Spleen (tissue), 7 donors: ENCODE measurements around the gene FAS.

ENCODE experiments used
- POLR2A ChIP-seq, 3 donors: fragments of 450-650 bp; IDR thresholded peaks; one replicate each; pipeline ENCODE4 v1.5.1; 2017; ENCODE audit warnings: antibody characterized with exemption in 3 of 3, mild to moderate bottlenecking in 1 of 3
- POLR2AphosphoS5 ChIP-seq, 3 donors: sonication (generic); formaldehyde crosslinking; IDR thresholded peaks; one replicate each; pipeline ENCODE4 v1.5.1; 2017; ENCODE audit warnings: antibody characterized with exemption in 3 of 3
- TF ChIP-seq, protein P1 (sequence below), 11 experiments: fragments of 200-600 bp in 7 of 11; fragments of 450-650 bp in 4 of 11; sonication (generic) in 4 of 11; IDR thresholded peaks in 8 of 11; conservative IDR thresholded peaks in 3 of 11; 1 replicate in 7 of 11; 2 replicates in 4 of 11; pipeline versions ENCODE4 v1.4.0 to v1.8.0; 2016 to 2021; ENCODE audit warnings: antibody characterized with exemption in 11 of 11, inconsistent platforms in 4 of 11, mild to moderate bottlenecking in 1 of 11
- donor health status: DM: no; HTN: no; CAD: no; lungs with moderate emphysema.
- donor health status: DM: no; HTN: no; CAD: no.
- donor health status: DM: no; HTN: no; CAD: no.

DNA sequence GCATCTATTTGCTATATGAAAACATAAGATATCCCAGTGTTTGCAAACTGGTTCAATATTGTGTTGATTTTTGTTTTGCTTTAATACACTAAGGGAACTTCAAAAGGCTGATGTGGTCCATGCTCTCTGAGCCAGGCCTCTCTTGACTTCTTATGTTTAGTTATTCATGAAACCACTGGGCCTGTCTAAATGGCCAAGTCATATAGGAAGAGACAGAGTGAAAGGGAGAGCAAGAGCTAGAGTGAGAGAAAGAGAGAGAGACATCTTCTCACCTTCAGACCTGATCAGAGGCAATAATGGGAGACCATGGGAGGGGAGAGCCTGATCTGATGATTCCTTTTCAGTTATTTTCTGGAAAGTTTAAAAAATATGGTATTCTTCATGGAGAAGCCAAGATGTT lies 6.1 kb upstream of the FAS start:
- TF ChIP-seq, protein P1, sequence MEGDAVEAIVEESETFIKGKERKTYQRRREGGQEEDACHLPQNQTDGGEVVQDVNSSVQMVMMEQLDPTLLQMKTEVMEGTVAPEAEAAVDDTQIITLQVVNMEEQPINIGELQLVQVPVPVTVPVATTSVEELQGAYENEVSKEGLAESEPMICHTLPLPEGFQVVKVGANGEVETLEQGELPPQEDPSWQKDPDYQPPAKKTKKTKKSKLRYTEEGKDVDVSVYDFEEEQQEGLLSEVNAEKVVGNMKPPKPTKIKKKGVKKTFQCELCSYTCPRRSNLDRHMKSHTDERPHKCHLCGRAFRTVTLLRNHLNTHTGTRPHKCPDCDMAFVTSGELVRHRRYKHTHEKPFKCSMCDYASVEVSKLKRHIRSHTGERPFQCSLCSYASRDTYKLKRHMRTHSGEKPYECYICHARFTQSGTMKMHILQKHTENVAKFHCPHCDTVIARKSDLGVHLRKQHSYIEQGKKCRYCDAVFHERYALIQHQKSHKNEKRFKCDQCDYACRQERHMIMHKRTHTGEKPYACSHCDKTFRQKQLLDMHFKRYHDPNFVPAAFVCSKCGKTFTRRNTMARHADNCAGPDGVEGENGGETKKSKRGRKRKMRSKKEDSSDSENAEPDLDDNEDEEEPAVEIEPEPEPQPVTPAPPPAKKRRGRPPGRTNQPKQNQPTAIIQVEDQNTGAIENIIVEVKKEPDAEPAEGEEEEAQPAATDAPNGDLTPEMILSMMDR (IDR thresholded peaks at IDR 0.05 in 8 of 11, conservative IDR thresholded peaks at IDR 0.05 in 3 of 11): no peak
- TF ChIP-seq POLR2A (IDR thresholded peaks at IDR 0.05) (no peak), POLR2AphosphoS5 (IDR thresholded peaks at IDR 0.05) (no peak)
